Measurements from ENCODE around the gene DHRS13.
"Not testable (repeated sequence)": the region's sequence is repeated elsewhere in the genome, so short reads cannot be mapped to it uniquely, and the experiment has no call there.

The DHRS13 gene

DNA sequence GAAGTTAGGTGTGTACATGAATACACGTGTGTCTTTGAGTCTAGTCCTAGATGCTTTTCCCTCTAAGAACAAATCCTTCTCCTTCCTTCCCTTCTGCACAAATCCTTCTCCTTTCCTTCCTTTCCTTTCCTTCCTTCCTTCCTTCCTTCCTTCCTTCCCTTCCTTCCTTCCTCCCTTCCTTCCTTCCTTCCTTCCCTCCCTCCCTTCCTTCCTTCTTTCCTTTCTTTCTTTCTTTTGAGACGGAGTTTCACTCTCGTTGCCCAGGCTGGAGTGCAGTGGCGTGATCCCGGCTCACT lies 615 bp upstream of the DHRS13 start:
- DNase-seq (ENCODE audit: low read depth), result not testable (repeated sequence)

DNA sequence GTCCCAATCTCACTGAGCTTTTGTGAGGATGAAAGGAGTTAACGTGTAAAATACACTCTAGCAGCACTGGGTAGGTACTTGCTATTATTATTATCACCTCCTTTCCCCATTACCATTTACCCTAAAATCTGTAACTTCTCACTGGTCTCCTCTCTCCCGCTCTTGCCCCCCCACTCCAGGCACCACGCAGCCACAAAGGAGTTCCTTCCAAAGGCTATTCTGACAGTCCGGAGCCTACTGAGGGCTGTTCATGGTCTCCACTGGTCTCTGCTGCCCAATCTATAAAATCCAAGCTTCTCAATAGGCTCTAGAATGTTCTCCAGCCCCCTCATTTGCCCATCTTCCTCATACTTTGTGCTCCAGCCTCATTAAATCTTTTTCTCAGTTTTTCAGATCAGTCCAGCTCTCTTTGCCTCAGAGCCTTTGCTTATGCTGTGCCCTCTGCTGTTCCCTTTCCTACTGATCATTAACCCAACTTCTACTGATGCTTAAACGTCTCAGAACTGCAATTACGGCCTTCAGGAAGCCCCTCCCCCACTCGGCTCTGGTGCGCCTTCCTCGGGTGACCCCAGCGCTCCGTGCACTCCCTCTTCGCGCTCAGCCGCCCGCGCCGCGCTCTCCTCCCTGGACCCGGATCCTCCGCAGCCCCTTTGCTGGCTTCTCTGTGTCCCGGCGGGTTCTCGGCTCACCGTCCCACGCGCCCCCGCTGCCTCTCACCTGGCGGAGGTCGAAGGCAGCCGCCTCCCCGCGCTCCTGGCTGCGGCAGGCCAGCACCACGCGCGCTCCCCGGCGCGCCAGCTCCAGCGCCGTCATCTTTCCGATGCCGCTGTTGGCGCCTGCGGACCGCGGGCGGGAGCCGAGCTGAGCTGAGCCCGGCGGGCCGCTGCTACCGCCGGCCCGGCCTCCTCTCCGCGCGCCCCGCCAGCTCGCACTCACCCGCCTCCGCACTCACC lies 737 bp downstream of the DHRS13 start:
- peak; percentile 38 for DNase-seq (ENCODE audit: low read depth)

DNA sequence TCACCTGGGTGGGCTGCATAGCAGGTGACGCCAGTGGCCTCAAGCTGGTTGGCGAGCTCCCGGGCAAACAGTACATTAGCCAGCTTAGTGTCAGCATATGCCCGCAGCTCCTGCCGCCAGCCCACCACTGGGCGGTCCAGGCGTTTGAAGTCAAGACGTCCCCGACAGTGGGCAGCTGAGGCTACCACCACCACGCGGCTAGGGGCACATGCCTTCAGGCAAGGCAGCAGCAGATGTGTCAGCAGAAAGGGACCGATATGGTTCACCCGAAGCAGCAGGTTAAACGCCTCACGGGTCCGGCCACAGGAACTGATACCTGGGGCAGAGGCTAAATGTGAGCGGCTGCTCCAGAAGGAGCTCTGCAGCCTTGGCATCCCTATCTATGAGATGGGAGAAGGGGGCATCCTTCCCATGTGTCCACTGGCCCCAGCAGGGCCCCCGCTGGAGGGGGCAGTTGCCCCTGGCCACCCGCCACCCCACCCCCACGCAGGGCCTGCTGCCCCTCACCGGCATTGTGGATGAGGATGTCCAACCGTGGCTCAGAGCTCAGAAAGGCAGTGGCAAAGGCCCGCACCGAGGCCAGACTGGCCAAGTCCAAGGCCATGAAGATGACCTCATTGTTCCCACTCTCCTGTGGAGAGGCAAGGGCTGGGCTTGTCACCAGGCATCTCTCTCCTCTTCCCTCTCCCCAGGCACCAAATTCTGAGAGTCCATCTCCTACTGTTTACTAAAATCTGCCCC lies 1.7 kb downstream of the DHRS13 start:
- no peak for DNase-seq (ENCODE audit: low read depth)

DNA sequence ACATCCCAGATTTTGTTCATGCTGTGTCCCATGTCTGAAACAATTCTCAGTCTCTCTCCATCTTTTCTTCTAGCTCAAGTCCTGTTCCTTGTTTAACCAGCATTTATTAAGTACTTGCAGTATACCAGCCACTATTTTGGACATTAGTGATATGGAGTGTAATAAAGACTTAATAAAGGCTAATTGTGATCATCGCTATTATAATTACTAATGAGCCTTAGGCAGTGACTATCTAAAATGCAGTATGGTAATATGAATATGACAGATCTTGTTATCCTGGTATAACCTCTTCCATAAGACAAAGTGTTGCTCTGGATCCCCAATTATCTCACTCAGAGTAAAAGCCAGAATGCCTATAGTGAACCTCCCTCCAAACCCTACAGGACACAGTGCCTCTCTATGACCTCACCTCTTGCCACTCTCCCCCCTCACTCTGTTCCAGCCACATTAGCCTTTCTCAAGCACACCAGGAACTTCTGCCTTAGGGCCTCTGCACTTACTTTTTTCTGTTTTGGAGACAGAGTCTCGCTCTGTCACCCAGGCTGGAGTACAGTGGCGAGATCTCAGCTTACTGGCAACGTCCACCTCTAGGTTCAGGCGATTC lies 3.6 kb downstream of the DHRS13 start:
- no peak for DNase-seq (ENCODE audit: low read depth)

DNA sequence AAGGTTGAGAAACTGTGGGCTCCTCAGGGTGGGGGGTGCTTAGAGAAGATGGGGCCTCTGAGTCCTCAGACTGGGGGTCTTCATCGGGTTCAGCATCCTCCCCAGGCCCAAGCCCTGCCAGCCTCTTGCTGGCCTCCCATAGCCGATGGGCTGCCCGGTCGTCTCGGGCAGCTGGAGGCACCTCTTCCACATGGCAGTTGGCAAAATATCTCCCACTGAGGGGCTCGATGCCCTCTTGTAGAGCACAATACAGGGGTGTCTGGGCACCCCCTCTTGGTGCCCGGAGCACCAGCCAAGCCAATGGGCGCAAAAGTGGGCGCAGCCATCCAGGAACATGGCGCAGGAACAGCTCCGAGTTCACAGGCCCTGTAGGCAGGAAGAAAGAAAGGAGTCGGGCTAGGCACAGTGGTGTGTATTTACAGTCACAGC lies 4.3 kb downstream of the DHRS13 start:
- DNase-seq (ENCODE audit: low read depth), result no peak

DNA sequence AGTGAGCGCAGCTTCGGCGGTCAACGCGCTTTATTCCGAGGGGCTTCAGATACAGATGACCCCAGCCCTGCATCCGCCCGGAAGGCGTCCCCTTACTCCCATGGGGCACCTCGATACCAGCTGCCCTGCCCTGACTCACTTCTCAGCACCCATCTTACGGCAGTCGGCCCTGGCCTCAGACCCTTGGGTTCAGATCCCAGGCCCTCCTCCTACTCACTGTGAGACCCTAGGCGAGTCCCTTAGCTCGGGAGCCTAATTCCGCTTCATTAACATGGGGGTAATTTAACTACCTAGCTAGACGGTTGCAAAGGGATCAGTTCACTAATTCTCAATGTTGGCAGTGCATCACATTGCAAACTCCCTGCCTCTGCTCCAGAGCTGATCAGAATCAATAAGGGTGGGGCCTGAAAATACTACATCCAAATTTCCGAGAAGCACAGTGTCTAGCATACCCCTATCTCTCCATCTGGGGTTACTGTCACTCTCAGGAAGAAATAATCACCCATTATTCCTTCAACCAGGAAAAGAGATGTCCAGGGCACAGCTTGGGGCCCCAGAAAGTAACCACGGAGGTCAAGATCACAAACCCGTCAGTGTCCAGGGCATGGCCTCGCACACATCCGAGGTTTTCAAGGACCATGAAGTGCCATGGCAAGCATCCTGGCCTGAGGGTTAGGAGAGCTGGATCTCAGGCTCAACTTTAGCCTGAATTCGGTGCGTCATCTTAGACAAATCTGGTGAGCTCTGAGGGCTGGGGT lies 4.9 kb downstream of the DHRS13 start:
- no peak for DNase-seq (ENCODE audit: low read depth)

DNA sequence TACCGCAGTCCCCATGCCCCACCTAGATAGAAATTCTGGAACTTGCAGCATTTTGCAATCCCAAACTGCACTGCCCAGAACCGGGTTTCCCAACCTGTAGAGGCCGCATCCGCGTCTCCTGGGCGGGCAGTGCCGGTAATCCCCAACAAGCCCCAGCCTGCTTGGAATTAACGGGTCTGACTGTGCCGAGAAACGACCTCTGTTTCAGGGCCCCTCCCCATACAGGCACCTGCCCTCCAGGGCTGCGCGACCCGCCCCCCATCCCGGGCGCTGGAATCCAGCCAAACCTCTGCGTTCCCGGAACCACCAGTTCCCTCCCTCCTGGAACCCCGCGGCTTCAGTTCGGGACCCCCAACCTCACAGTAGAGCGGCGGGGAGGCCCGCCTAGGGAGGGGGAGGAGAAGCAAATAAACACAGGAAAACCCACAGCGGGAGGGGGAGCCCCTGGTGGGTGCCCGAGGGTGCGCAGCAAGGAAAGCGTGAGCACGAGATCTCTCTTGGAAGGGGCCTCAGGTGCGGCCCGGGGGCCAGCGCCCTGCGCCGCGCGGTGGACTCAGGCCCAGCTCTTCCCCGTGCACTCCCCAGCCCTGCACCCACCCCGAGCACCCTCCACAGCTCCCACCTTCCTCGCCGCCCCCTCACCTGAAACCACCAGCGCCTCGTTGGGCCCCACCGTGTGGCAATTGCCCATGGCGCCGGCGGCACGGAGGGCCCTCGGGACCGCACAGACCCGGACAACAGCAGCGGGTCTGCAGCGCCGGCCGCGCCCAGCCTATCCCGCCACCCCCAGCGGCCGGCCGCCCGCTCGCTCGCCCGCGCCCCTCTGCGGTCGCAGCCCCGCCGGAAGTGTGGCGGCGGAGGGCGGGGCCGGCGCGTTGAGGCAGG lies 5.8 kb downstream of the DHRS13 start, which contains the start of gene FLOT2:
Gene FLOT2 (minus strand): TSS at position 850 of the 885 bp plus-strand sequence. CDS start 159 bp downstream, at position 691.
- DNase-seq (ENCODE audit: low read depth), result peak; percentile 58

DNA sequence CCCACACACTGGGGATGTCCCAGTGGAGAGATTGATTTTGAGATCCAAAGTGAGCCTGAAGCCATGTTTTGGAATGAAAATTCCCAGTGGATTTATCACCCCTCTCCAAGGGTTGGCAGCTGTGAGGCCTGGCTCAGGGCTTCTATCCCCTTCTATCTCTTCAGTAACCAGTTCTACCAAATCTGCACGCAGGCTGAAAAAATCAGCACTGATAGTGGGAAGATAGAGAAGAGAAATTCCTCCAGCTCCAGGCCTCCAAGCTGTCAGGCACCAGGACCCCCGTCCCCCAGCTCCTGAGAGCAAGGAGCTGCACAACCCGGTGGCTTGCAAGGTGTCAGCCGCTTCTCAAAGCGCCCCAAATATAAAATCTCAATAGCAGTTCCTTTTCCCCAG lies 6.4 kb downstream of the DHRS13 start:
- no peak for DNase-seq (ENCODE audit: low read depth)

DNA sequence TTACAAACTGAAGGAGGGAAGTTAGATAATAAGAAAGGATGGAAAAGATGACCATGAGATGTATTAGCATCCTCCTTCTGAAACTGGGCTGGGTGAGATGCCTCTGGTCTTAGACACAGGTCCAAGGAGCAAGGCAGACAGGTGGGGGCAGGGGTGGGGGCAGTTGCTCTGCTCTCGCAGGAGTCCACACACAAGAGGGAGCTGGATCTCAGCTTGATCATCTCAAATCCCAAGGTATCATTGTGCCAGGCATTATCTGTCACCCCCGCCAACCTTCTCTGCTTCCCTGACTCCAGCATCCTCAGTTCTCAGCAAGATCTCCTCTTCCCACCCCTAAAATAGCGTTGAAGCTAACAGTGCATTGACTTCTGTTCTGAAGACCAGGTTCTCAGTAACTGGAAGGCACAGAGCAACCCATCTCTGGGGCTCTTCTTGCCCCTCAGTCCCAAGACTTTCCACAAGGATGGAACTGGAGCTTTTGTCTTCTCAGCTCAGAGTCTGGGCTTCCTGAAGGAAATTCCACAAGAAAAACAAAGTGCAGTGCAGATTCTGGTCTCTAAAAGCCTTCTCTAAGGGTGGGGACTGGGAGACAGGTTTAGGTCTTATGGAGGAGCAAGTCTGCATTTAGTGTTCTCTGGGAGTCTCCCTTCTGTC lies 7.0 kb downstream of the DHRS13 start:
- DNase-seq (ENCODE audit: low read depth), result no peak

DNA sequence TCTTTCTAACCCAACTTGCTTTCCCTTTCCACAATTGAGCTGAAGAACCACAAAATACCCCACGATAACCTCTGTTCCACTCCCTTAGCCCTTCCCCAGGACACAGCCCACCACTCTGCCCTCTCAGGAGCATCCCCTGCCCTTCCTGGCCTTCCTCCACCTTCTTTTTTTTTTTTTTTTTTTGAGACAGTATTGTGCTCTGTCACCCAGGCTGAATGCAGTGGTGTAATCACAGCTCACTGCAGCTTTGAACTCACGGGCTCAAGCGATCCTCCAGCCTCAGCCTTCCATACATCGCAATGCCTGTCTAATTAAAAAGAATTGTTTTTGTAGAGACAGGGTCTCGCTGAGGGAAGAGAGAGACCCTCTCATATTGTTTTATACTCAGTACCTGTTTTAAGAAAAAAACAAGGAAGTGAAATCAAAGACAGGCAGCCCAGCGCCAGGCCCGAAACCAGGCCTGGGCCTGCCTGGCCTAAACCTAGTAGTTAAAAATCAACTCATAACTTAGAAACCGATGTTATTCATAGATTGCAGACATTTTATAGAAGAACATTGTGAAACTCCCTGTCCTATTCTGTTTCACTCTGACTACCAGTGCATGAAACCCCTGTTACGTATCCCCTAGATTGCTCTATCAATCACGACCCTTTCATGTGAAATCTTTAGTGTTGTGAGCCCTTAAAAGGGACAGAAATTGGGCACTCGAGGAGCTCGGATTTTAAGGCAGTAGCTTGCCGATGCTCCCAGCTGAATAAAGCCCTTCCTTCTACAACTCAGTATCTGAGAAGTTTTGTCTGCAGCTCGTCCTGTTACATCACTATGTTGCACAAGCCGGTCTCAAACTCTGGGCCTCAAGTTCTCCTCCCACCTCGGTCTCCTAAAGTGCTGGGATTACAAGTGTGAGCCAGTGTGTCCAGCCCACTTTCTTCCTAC lies 9.4 kb downstream of the DHRS13 start:
- not testable (repeated sequence) for DNase-seq (ENCODE audit: low read depth)

DNA sequence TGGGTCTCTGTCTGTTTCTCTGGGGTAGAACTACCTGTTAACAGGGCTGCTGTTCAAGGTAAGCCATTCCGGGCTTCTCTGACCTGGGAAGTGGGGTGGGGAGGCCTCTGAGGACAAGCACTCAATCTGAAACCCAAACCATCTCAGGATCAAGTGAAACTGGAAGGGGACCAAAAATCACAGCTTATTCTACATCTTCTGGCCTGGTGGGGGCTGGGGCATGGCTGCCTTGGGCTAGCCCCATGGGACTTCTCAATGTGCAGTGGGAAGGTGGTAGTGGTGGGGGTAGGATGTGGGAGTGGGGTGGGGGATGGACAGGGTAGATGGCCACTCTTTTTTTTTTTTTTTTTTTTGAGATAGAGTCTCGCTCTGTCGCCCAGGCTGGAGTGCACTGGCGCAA lies 10.9 kb downstream of the DHRS13 start:
- no peak for DNase-seq (ENCODE audit: low read depth)

DNA sequence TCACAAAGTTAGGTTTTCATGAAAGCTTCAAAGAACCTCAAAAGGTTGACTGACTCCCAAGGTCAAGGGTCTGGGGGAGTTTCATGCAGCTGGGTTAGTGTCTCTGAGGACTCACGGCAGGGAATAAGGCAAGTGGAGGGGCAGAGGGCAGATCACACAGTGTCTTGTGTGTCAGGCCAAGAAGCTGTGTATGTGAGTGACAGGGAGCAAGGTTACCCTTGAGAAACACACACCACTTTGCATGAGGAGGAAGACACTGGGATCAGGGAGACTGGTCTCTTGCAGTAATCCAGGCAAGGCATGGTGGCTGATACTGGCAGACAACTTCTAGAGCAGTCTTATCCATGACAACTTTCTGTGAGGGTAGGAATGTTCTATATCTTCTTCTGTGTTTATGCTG lies 11.7 kb downstream of the DHRS13 start:
- no peak for DNase-seq (ENCODE audit: low read depth)

DNA sequence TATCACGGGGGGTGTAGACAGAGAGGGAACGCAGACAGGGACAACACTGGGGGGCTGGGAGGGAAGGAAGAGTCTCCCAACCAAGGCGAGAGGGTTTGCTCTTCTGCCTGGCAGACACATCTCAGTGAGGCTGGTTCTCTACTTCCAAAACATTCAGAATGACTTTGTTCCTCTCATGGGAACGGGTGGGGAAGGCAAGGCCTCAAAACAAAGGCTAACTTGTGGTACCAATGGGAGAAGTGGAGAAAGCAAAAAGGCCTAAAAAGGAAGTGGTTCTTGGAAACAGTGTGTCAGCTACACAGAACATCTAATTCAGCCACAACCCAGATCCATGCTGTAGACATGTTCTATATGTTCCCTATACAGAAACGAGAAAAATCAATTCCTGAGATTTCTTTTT lies 12.9 kb downstream of the DHRS13 start:
- no peak for DNase-seq (ENCODE audit: low read depth)

DNA sequence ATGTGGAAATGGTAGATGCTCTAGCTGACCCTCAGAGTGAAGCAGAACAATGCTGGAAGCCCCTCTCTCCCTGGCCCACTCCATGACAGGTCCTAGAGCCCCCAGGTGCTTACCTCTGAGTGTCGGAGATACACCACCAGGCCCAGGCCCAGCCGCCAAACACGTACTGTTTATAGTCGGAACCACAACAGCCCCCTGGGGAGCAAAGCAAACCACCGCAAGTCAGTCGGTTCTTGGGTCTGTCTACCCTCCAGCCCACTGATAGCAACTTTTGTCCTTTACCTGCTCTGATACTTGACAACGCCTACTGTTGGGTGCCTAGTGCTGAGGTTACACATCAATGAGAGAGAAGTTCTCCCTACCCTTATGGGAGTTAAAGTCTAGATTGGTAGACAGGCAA lies 14.0 kb downstream of the DHRS13 start:
- no peak for DNase-seq (ENCODE audit: low read depth)

DNA sequence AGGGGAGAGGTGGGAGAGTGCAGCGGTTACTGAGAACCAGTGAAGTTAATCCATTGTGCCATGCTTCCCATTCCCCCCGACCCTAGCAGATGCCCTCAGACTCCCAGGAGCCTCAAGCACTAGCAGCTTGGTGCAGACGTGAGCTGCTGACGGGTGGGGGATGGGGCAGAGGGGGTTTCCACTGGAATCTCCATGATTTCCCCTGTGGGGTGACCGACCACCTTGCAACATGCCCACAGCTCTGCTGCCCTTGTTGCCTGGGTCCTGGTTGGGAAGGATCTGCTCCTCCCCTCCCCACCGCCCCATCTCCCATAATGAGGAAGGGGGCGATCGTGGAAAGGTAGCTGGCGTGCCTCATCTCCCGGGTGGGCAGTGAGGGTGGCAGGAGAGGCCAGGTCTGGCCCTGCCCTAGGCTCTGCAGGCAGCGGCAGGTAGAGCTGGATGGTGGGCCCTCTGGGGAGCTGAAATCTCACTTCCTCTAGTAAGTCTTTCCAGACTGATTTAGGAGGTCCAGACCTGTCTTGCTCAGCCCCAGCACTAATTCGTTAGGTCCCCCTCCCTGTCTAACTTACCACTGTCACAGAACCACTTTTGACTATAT lies 14.9 kb downstream of the DHRS13 start:
- no peak for DNase-seq (ENCODE audit: low read depth)

DNA sequence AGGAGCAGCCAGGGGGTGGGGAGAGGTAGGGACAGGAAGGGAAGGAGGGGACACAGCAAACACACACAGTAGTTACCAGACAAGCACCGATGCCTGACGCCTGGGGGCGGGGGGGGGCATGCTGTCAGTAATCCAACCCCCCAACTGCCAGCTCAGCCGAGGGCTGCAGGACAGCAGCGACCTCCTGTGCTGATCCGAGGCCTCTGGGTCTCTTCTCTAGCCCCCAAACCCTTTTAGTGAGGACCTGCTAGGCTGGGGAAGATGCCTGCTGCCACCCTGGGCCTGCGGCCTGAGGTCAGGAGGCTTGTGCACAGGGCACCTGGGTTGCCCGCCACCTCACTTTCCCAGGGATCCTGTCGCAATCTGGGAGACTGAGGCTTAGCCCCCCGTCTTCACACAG lies 16.9 kb downstream of the DHRS13 start:
- DNase-seq (ENCODE audit: low read depth), result no peak

DNA sequence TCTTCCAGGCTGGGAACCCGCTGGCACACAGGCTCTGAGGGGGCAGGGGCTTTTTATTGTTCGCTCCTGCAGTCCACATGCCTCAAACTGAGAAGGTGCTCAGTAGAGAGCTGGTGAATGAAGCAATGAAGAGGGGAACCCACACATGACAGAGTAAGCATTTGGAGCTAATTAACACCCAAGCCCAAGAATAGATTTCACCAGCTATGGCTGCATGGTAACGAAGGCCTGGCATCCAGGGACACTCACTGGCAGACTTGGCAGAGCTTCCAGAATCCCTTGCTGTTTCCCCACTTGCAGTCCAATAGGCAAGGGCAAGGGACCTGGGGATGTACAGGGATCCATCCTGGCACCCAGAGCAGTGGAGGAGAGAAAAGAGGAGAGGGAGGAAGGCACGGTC lies 17.5 kb downstream of the DHRS13 start:
- no peak for DNase-seq (ENCODE audit: low read depth)

DNA sequence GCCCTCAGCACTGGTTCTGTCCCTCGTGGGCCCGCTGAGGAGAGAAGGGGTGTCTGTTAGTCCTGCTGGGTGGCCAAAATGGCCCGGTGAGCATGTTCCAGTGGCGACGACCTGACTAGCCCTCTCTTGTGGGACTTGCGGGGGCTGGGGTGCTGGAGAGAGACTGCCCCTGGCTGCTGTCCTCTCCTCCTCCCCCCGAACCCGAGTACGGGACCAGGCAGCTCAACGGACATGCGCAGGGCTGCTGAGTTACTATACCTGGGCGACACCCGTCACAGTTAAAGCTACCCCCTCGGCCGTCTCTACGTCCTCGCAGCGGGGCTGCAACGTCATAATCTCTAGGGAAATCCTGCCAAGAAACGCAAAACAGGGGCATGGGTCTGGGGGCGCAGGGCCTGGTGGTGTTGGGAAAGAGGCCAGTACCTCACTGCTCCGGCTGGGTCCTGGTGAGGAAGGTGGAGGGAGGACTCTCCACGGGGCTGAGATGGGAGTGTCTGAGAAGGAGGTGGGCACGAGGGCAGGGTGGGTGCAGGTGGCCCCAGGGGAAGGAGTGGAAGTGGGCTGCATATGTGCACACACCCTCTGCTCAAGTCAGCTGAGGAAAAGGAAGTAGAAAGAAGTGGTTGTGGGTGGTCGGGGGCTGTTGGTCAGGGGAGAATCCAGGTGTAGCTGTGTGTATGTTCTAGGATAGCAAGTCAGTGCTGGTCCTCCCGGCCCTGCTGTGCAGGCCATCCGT lies 18.7 kb downstream of the DHRS13 start:
- DNase-seq (ENCODE audit: low read depth), result no peak
